SK-N-SH (cell line): ENCODE data around the gene PARD3. TPM values are rescaled to one million over a fixed set of nuclear protein-coding genes. Genes with fewer than 3 reads are reported as not detected.

Experiments used
- CTCF ChIA-PET: fragments of 300-600, 350-600 bp; formaldehyde crosslinking; extraction: SDS; loops from one replicate; lab custom pipeline; 2021; lab: Yijun Ruan, JAX
- POLR2A ChIA-PET: fragments of 350-600 bp; sonication (Branson Sonifier 250); formaldehyde crosslinking; extraction: SDS; loops from one replicate; lab custom pipeline; 2020; ENCODE audit warnings: antibody characterized with exemption, inconsistent platforms; lab: Yijun Ruan, JAX
- DNase-seq: peaks from one replicate; pipeline ENCODE4 v3.0.0; 2012
- H2AFZ ChIP-seq: fragments of 200-600 bp; sonication (generic); 2 replicates; pipeline ENCODE4 v1.8.1; 2016; ENCODE audit warnings: antibody characterized with exemption, mild to moderate bottlenecking, low read depth
- H3F3A ChIP-seq: fragments of 200-600 bp; sonication (generic); replicated peaks from 2 replicates; pipeline ENCODE3; 2016; ENCODE audit warnings: antibody characterized with exemption, mild to moderate bottlenecking; ENCODE audit not compliant: insufficient read depth
- H3K27ac ChIP-seq, 2 experiments: fragments of 200-500 bp in 1 of 2; fragments of 200-600 bp in 1 of 2; sonication (Bioruptor generic) in 1 of 2; sonication (generic), shearing (Covaris generic) in 1 of 2; 2 replicates each; pipeline versions ENCODE4 v1.5.1 to v1.6.1; 2014 to 2016; ENCODE audit warnings: low read depth in 2 of 2, inconsistent platforms in 1 of 2, low read length in 1 of 2, mild to moderate bottlenecking in 1 of 2, mixed read lengths in 1 of 2
- H3K27me3 ChIP-seq: fragments of 200-600 bp; sonication (generic), shearing (Covaris generic); 2 replicates; pipeline ENCODE4 v1.6.1; 2016; ENCODE audit warnings: mixed run types; ENCODE audit not compliant: insufficient read depth
- H3K36me3 ChIP-seq, 2 experiments: fragments of 200-500 bp in 1 of 2; fragments of 200-600 bp in 1 of 2; sonication (Bioruptor generic) in 1 of 2; sonication (generic) in 1 of 2; replicated peaks in 1 of 2; 2 replicates each; pipeline versions ENCODE3 to v1.5.1; 2014 to 2016; ENCODE audit warnings: low read length in 1 of 2, mild to moderate bottlenecking in 1 of 2; ENCODE audit not compliant: insufficient read depth in 2 of 2, control insufficient read depth in 1 of 2
- H3K4me1 ChIP-seq, 2 experiments: fragments of 200-500 bp in 1 of 2; fragments of 200-600 bp in 1 of 2; sonication (Bioruptor generic) in 1 of 2; sonication (generic), shearing (Covaris generic) in 1 of 2; 2 replicates each; pipeline versions ENCODE4 v1.5.1 to v1.6.1; 2014 to 2016; ENCODE audit warnings: low read depth in 1 of 2, low read length in 1 of 2, mixed run types in 1 of 2; ENCODE audit not compliant: insufficient read depth in 2 of 2, control insufficient read depth in 1 of 2
- H3K4me2 ChIP-seq: fragments of 200-600 bp; sonication (generic), shearing (Covaris generic); 2 replicates; pipeline ENCODE4 v1.6.1; 2017; ENCODE audit warnings: mixed run types
- H3K4me3 ChIP-seq, 2 experiments: fragments of 200-500 bp in 1 of 2; fragments of 200-600 bp in 1 of 2; sonication (Bioruptor generic) in 1 of 2; sonication (generic), shearing (Covaris generic) in 1 of 2; 2 replicates each; pipeline versions ENCODE4 v1.5.1 to v1.8.1; 2014 to 2016; ENCODE audit warnings: low read depth in 2 of 2, inconsistent platforms in 1 of 2, low read length in 1 of 2, mild to moderate bottlenecking in 1 of 2, mixed read lengths in 1 of 2, moderate library complexity in 1 of 2
- H3K79me2 ChIP-seq: fragments of 200-600 bp; sonication (generic); 2 replicates; pipeline ENCODE4 v1.8.1; 2017; ENCODE audit warnings: mild to moderate bottlenecking; ENCODE audit not compliant: insufficient read depth
- H3K9ac ChIP-seq: fragments of 200-600 bp; sonication (generic); 2 replicates; pipeline ENCODE4 v1.6.1; 2017; ENCODE audit warnings: mixed run types
- H3K9me2 ChIP-seq: fragments of 200-600 bp; sonication (generic); 2 replicates; pipeline ENCODE4 v1.6.1; 2017; ENCODE audit warnings: mixed run types
- H3K9me3 ChIP-seq: fragments of 200-600 bp; sonication (generic); 2 replicates; pipeline ENCODE4 v1.6.1; 2017; ENCODE audit warnings: mixed run types, mild to moderate bottlenecking, moderate library complexity
- H4K20me1 ChIP-seq: fragments of 200-600 bp; sonication (generic); 2 replicates; pipeline ENCODE4 v1.6.1; 2017; ENCODE audit warnings: mild to moderate bottlenecking, mixed run types; ENCODE audit not compliant: insufficient read depth
- CHD2 ChIP-seq: fragments of 150-350 bp; IDR thresholded peaks from 2 replicates; pipeline ENCODE4 v1.6.1; 2018; ENCODE audit warnings: low read length; ENCODE audit not compliant: partially characterized antibody
- ELF1 ChIP-seq: IDR thresholded peaks from 2 replicates; pipeline ENCODE4 v1.4.0; 2012
- EP300 ChIP-seq, 2 experiments: IDR thresholded peaks; 2 replicates each; pipeline versions ENCODE4 v1.4.0 to v1.6.1; 2012; ENCODE audit warnings: borderline replicate concordance in 1 of 2, low read depth in 1 of 2, low read length in 1 of 2
- EZH2phosphoT487 ChIP-seq: fragments of 200-600 bp; sonication (generic); IDR thresholded peaks from 2 replicates; pipeline ENCODE4 v1.6.1; 2017; ENCODE audit warnings: low read depth, mixed run types, mild to moderate bottlenecking, antibody characterized with exemption, moderate library complexity, borderline replicate concordance
- FOSL2 ChIP-seq: IDR thresholded peaks from 2 replicates; pipeline ENCODE4 v1.4.0; 2012; ENCODE audit warnings: low read depth, mild to moderate bottlenecking, moderate library complexity, borderline replicate concordance
- FOXM1 ChIP-seq: IDR thresholded peaks from 2 replicates; pipeline ENCODE4 v1.4.0; 2012; ENCODE audit warnings: low read depth, mild to moderate bottlenecking
- GABPA ChIP-seq: IDR thresholded peaks from 2 replicates; pipeline ENCODE4 v1.4.0; 2012; ENCODE audit warnings: low read depth, mild to moderate bottlenecking
- GATA2 ChIP-seq: sonication (generic); formaldehyde crosslinking; IDR thresholded peaks from 2 replicates; pipeline ENCODE4 v1.5.0; 2020; ENCODE audit warnings: mild to moderate bottlenecking, missing genetic modification reagents
- JUND ChIP-seq: IDR thresholded peaks from 2 replicates; pipeline ENCODE4 v1.4.0; 2012
- MEF2A ChIP-seq: IDR thresholded peaks from 2 replicates; pipeline ENCODE4 v1.4.0; 2012; ENCODE audit warnings: low read depth, borderline replicate concordance
- NFIC ChIP-seq: IDR thresholded peaks from 2 replicates; pipeline ENCODE4 v1.4.0; 2012; ENCODE audit warnings: borderline replicate concordance
- NRF1 ChIP-seq: IDR thresholded peaks from 2 replicates; pipeline ENCODE4 v1.6.1; 2012; ENCODE audit warnings: low read depth, mild to moderate bottlenecking, low read length
- POLR2AphosphoS5 ChIP-seq: IDR thresholded peaks from 2 replicates; pipeline ENCODE4 v1.6.1; 2012; ENCODE audit warnings: low read depth, low read length
- RAD21 ChIP-seq: IDR thresholded peaks from 2 replicates; pipeline ENCODE4 v1.6.1; 2012; ENCODE audit warnings: mild to moderate bottlenecking, low read length
- RCOR1 ChIP-seq: fragments of 150-350 bp; IDR thresholded peaks from 2 replicates; pipeline ENCODE4 v1.6.1; 2017; ENCODE audit warnings: antibody characterized with exemption, low read length
- RFX5 ChIP-seq: IDR thresholded peaks from 2 replicates; pipeline ENCODE4 v1.6.1; 2012; ENCODE audit warnings: mild to moderate bottlenecking, improper control_type of control experiment, low read length
- RXRA ChIP-seq: IDR thresholded peaks from 2 replicates; pipeline ENCODE4 v1.4.0; 2012; ENCODE audit warnings: low read depth, mild to moderate bottlenecking, borderline replicate concordance
- SIN3A ChIP-seq: IDR thresholded peaks from 2 replicates; pipeline ENCODE4 v1.6.1; 2012; ENCODE audit warnings: low read depth, mild to moderate bottlenecking, low read length, moderate library complexity, borderline replicate concordance
- SMC3 ChIP-seq: IDR thresholded peaks from 2 replicates; pipeline ENCODE4 v1.6.1; 2012; ENCODE audit warnings: low read depth, low read length, improper control_type of control experiment
- TAF1 ChIP-seq: IDR thresholded peaks from 2 replicates; pipeline ENCODE4 v1.6.1; 2012; ENCODE audit warnings: low read depth, mild to moderate bottlenecking, low read length, moderate library complexity, borderline replicate concordance
- TCF12 ChIP-seq: IDR thresholded peaks from 2 replicates; pipeline ENCODE4 v1.4.0; 2012
- TEAD4 ChIP-seq: IDR thresholded peaks from 2 replicates; pipeline ENCODE4 v1.4.0; 2012; ENCODE audit warnings: mild to moderate bottlenecking, borderline replicate concordance; ENCODE audit not compliant: insufficient read depth
- YY1 ChIP-seq: IDR thresholded peaks from 2 replicates; pipeline ENCODE4 v1.4.0; 2012; ENCODE audit warnings: low read depth, mild to moderate bottlenecking
- WGBS: methylation state at CpG from one replicate; pipeline ENCODE4 v1.1.6; 2017; ENCODE audit warnings: low lambda C conversion rate; 5-methylcytosine and 5-hydroxymethylcytosine counted together
- polyA plus RNA-seq, 3 experiments: library from polyadenylated mRNA; depleted of rRNA; stranded (reverse); fragments of >200 nt; gene quantifications; 2 replicates each; pipeline ENCODE4 v1.2.3, GENCODE V29; 2012
- TF ChIP-seq, protein P1 (sequence below): fragments of 200-600 bp; sonication (generic); IDR thresholded peaks from 2 replicates; pipeline ENCODE4 v1.6.1; 2017; ENCODE audit warnings: antibody characterized with exemption, mild to moderate bottlenecking, moderate library complexity
- TF ChIP-seq, protein P2 (sequence below): IDR thresholded peaks from 2 replicates; pipeline ENCODE4 v1.4.0; 2012; ENCODE audit warnings: low read depth, borderline replicate concordance
- TF ChIP-seq, protein P3 (sequence below): IDR thresholded peaks from 2 replicates; pipeline ENCODE4 v1.4.0; 2012; ENCODE audit warnings: low read depth, borderline replicate concordance
- TF ChIP-seq, protein P4 (sequence below): IDR thresholded peaks from 2 replicates; pipeline ENCODE4; 2012

Gene PARD3
- polyA plus RNA-seq, 1 of the 3 experiments (the other 2 are of a cell fraction): 29.4 TPM

DNA sequence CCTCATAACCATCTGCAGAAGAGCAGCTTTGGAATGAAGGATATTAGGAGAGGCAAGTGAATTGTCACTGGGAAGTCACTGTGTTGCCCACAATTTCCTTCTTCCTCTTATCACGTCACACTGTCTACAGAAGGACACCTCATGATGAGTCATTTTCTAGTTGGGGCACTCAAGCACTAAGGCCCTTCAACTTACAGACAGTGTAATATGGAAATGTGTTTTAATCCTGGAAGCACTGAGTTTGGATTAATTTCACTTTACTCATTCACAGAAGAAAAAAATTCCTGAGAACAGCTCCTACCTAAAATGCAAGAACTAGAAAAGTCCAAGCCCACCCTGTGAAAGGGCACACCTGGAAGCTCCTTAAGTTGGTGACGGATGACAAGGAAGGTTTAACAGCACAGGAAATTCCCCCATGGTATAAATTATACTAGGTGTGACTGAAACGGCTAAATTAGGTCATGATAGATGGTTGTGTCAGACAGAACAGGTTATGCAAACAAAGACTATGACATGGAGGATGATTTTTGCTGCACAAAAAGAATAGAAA lies 56.6 kb downstream of the PARD3 start:
- Histone ChIP-seq H3K36me3 (no peaks in the 10 kb centered on the region), H3K9me3 (no peaks in the 10 kb centered on the region), H4K20me1 (peaks cover 19% of the 10 kb centered on the region; the same call in 1 of the 2 replicates), H3K9me2 (no peaks in the 10 kb centered on the region), H3F3A (peaks cover 35% of the 10 kb centered on the region), H3K4me1 (peaks cover 10 to 23% of the 10 kb centered on the region in 2 experiments; a peak in 3 of 4 replicates), H3K27me3 (no peaks in the 10 kb centered on the region), H3K27ac (peak overlapping the region in 1 of 2 experiments; percentile 86; a peak in 2 of 4 replicates), H3K4me2 (peak overlapping the region; percentile 41; the same call in 1 of the 2 replicates), H3K9ac (no peak overlapping the region; the same call in 1 of the 2 replicates), H3K4me3 (no peak overlapping the region; a peak in 1 of 4 replicates), H2AFZ (no peak overlapping the region), H3K79me2 (peaks cover 80% of the 10 kb centered on the region)
- CTCF ChIA-PET: interaction anchor here (0.7 to 1.3 kb wide), 4 partner anchors 11 to 103 kb away, joined by 3 read pairs; no protein-coding TSS in a partner anchor
- no peak for DNase-seq
- POLR2A ChIA-PET: no interaction called here
- WGBS: 25% methylated on average over 3 of the region's 3 CpGs
- TF ChIP-seq JUND (peak; percentile 90), FOXM1 (no peak), RXRA (no peak; the same call in 1 of the 2 replicates), TCF12 (peak; percentile 79), TEAD4 (no peak), NRF1 (no peak), EZH2phosphoT487 (no peak), GATA2 (no peak), MEF2A (no peak), SMC3 (no peak), TAF1 (no peak), YY1 (no peak), POLR2AphosphoS5 (peak; percentile 21; the same call in 1 of the 2 replicates), CHD2 (no peak), NFIC (peak; percentile 54; the same call in 1 of the 2 replicates), RFX5 (no peak), EP300 (IDR thresholded peaks at IDR 0.05; ENCODE audit: borderline replicate concordance in 1 of 2, low read depth in 1 of 2, low read length in 1 of 2) (peak in 1 of 2 experiments; percentile 70; a peak in 1 of 4 replicates), SIN3A (0 out of 2 replicates have a peak, but pooled peaks have one; percentile 22), ELF1 (no peak), RCOR1 (no peak), GABPA (no peak), RAD21 (no peak), FOSL2 (peak; percentile 93)
- TF ChIP-seq, protein P1, sequence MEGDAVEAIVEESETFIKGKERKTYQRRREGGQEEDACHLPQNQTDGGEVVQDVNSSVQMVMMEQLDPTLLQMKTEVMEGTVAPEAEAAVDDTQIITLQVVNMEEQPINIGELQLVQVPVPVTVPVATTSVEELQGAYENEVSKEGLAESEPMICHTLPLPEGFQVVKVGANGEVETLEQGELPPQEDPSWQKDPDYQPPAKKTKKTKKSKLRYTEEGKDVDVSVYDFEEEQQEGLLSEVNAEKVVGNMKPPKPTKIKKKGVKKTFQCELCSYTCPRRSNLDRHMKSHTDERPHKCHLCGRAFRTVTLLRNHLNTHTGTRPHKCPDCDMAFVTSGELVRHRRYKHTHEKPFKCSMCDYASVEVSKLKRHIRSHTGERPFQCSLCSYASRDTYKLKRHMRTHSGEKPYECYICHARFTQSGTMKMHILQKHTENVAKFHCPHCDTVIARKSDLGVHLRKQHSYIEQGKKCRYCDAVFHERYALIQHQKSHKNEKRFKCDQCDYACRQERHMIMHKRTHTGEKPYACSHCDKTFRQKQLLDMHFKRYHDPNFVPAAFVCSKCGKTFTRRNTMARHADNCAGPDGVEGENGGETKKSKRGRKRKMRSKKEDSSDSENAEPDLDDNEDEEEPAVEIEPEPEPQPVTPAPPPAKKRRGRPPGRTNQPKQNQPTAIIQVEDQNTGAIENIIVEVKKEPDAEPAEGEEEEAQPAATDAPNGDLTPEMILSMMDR: no peak
- TF ChIP-seq, protein P2, sequence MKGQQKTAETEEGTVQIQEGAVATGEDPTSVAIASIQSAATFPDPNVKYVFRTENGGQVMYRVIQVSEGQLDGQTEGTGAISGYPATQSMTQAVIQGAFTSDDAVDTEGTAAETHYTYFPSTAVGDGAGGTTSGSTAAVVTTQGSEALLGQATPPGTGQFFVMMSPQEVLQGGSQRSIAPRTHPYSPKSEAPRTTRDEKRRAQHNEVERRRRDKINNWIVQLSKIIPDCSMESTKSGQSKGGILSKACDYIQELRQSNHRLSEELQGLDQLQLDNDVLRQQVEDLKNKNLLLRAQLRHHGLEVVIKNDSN: no peak
- TF ChIP-seq, protein P3, sequence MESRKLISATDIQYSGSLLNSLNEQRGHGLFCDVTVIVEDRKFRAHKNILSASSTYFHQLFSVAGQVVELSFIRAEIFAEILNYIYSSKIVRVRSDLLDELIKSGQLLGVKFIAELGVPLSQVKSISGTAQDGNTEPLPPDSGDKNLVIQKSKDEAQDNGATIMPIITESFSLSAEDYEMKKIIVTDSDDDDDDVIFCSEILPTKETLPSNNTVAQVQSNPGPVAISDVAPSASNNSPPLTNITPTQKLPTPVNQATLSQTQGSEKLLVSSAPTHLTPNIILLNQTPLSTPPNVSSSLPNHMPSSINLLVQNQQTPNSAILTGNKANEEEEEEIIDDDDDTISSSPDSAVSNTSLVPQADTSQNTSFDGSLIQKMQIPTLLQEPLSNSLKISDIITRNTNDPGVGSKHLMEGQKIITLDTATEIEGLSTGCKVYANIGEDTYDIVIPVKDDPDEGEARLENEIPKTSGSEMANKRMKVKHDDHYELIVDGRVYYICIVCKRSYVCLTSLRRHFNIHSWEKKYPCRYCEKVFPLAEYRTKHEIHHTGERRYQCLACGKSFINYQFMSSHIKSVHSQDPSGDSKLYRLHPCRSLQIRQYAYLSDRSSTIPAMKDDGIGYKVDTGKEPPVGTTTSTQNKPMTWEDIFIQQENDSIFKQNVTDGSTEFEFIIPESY: no peak
- TF ChIP-seq, protein P4, sequence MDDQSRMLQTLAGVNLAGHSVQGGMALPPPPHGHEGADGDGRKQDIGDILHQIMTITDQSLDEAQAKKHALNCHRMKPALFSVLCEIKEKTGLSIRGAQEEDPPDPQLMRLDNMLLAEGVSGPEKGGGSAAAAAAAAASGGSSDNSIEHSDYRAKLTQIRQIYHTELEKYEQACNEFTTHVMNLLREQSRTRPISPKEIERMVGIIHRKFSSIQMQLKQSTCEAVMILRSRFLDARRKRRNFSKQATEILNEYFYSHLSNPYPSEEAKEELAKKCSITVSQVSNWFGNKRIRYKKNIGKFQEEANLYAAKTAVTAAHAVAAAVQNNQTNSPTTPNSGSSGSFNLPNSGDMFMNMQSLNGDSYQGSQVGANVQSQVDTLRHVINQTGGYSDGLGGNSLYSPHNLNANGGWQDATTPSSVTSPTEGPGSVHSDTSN: peak; percentile 85
